Esophagus squamous epithelium (tissue), 5 donors: ENCODE results near the gene GALNT17. TPM values are rescaled to one million over a fixed set of nuclear protein-coding genes. Genes with fewer than 3 reads are reported as not detected.

ENCODE experiments used
- DNase-seq: peaks from one replicate; lab custom pipeline; 2025; lab: John Stamatoyannopoulos, UW
- H3K27ac ChIP-seq, 4 donors: fragments of 200-600 bp; sonication (generic); one replicate each; pipeline ENCODE4 v1.5.1; 2016 to 2019; ENCODE audit warnings: mild to moderate bottlenecking in 1 of 4
- H3K27me3 ChIP-seq, 4 donors: fragments of 200-600 bp; sonication (generic); 1 replicate in 3 of 4; 2 replicates in 1 of 4; pipeline versions ENCODE4 v1.5.1 to v1.6.0; 2017 to 2021; ENCODE audit warnings: antibody characterized with exemption in 1 of 4
- H3K36me3 ChIP-seq, 3 donors: fragments of 200-600 bp; sonication (generic); one replicate each; pipeline ENCODE4 v1.5.1; 2016 to 2019
- H3K4me1 ChIP-seq, 3 donors: fragments of 200-600 bp; sonication (generic); one replicate each; pipeline ENCODE4 v1.5.1; 2017 to 2019
- H3K4me3 ChIP-seq, 4 donors: fragments of 200-600 bp; sonication (generic); 1 replicate in 3 of 4; 2 replicates in 1 of 4; pipeline ENCODE4 v1.5.1; 2016 to 2019; ENCODE audit warnings: mild to moderate bottlenecking in 2 of 4, moderate library complexity in 1 of 4
- H3K9me3 ChIP-seq, 3 donors: fragments of 200-600 bp; sonication (generic); one replicate each; pipeline ENCODE4 v1.5.1; 2016 to 2019
- CTCF ChIP-seq, 6 experiments: fragments of 450-650 bp in 4 of 6; fragments of 200-600 bp in 2 of 6; sonication (generic) in 2 of 6; IDR thresholded peaks; one replicate each; pipeline ENCODE4 v1.5.1; 2016 to 2019; ENCODE audit warnings: antibody characterized with exemption in 6 of 6, mild to moderate bottlenecking in 4 of 6, moderate library complexity in 4 of 6
- POLR2A ChIP-seq, 4 donors: fragments of 450-650 bp; IDR thresholded peaks; one replicate each; pipeline ENCODE4 v1.6.1; 2017; ENCODE audit warnings: antibody characterized with exemption in 4 of 4, mild to moderate bottlenecking in 4 of 4, moderate library complexity in 3 of 4
- WGBS, 2 donors: methylation state at CpG; one replicate each; pipeline ENCODE4 v1.1.5; 2018; 5-methylcytosine and 5-hydroxymethylcytosine counted together
- intact Hi-C: fragments of 100-400 bp; cut with DNase I; formaldehyde crosslinking; loops from one replicate; pipeline ENCODE4 v1.15.0; 2022
- total RNA-seq, 4 donors: library from RNA; depleted of rRNA; stranded (reverse); fragments of >200 nt; gene quantifications; one replicate each; pipeline ENCODE4 v1.1.0, GENCODE V29; 2016
- donor health status: DM: yes; HTN: yes; CAD: no.

Gene GALNT17
- total RNA-seq, 4 donors from 2014 or later, result 1.6 to 22.1 (median 2.5) TPM

DNA sequence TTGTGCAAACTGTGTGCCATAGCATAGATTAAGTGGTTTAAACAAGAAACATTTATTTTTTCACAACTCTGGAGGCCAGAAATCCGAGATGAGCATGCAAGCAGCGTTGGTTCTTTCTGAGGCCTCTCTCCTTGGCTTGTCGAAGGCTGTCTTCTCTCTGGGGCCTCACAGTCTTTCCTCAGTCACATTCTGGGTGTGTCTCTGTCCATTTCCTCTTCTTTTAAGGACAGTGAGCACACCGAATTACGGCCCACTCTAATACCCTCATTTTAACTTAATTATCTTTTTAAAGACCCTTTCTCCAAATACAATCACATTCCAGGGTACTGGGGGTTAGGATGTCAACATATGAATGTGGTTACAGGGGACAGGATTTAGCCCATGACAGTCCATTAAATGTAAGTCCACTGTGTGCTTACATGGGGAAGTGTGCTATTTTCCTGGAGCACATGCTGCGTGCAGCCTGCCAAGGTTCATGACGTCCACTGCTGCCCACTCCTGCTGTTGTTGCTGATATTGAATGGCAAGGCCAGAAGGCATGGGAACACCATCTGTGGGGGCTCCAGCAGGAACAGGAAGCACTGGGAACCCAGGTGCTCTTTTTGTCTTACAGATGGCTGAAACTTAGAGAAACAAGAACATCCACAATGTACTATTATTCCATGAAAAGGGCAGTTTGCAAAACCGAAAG lies 365.5 kb downstream of the GALNT17 start:
- TF ChIP-seq CTCF (IDR thresholded peaks at IDR 0.05), result no peak
- no peak for TF ChIP-seq POLR2A (IDR thresholded peaks at IDR 0.05)
- peak overlapping the region in 2 of 4 donors; percentile 21 to 28 for H3K27ac ChIP-seq
- intact Hi-C loops, result no loop called here
- H3K4me1 ChIP-seq, result peaks cover 0 to 9% (median 0%) of the 10 kb centered on the region in 3 donors
- no peaks in the 10 kb centered on the region for H3K36me3 ChIP-seq
- H3K4me3 ChIP-seq, result no peak overlapping the region
- no peak for DNase-seq
- no peaks in the 10 kb centered on the region for H3K9me3 ChIP-seq
- WGBS, 2 donors, result 45 to 54% methylated on average over 8 of the region's 8 CpGs
- no peaks in the 10 kb centered on the region for H3K27me3 ChIP-seq

GRCh38 chr7:71498381-71498780 lies 366.4 kb downstream of the GALNT17 start:
- Histone ChIP-seq H3K4me1 (peaks cover 0 to 9% (median 0%) of the 10 kb centered on the region in 3 donors), H3K27ac (no peak overlapping the region), H3K27me3 (no peaks in the 10 kb centered on the region), H3K36me3 (no peaks in the 10 kb centered on the region), H3K9me3 (no peaks in the 10 kb centered on the region), H3K4me3 (no peak overlapping the region)
- TF ChIP-seq POLR2A (IDR thresholded peaks at IDR 0.05) (no peak), CTCF (IDR thresholded peaks at IDR 0.05) (no peak)
- 54 to 69% methylated on average over 3 of the region's 3 CpGs for WGBS, 2 donors
- intact Hi-C loops, result no loop called here
- DNase-seq, result no peak

DNA sequence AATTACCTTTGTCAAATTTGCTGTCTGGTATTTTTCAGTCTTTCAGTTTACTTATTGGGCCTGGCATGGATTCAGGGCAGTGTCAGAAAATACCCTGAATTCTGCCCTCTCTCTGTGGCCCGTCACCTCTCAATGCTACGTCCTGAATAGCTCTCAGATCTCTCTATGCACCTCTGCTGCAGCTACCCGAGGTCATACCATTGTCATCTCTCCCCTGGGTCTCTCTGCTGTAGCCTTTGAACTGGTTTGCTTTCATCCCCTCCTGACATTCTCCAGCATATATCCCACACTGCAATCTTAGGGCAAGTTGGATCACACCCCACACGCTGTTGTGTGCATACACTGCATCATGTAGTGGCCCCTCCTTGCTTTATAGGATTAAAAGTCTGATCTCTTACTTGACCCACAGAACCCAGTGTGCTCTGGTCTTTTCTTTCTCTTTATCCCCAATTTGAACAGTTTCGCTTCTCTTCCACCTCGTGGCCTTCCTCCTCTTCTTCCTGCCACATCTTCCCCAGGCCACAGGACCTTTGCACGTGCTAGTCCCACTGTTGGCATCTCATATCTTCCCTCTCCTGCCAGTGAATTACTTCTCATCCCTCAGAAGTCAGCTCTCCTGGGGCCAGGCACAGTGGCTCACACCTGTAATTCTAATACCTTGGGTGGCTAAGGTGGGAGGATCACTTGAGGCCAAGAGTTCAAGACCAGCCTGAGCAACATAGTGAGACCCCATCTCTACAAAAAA lies 372.9 kb downstream of the GALNT17 start:
- no peak for TF ChIP-seq POLR2A (IDR thresholded peaks at IDR 0.05)
- no peak for TF ChIP-seq CTCF (IDR thresholded peaks at IDR 0.05)
- H3K27me3 ChIP-seq, result no peaks in the 10 kb centered on the region
- H3K4me3 ChIP-seq, result no peak overlapping the region
- no peak overlapping the region for H3K27ac ChIP-seq
- H3K9me3 ChIP-seq, result no peaks in the 10 kb centered on the region
- WGBS, 2 donors, result 67 to 71% methylated on average over 7 of the region's 7 CpGs
- DNase-seq, result no peak
- intact Hi-C loops, result no loop called here
- H3K4me1 ChIP-seq, result peaks cover 0 to 10% (median 0%) of the 10 kb centered on the region in 3 donors
- H3K36me3 ChIP-seq, result no peaks in the 10 kb centered on the region

DNA sequence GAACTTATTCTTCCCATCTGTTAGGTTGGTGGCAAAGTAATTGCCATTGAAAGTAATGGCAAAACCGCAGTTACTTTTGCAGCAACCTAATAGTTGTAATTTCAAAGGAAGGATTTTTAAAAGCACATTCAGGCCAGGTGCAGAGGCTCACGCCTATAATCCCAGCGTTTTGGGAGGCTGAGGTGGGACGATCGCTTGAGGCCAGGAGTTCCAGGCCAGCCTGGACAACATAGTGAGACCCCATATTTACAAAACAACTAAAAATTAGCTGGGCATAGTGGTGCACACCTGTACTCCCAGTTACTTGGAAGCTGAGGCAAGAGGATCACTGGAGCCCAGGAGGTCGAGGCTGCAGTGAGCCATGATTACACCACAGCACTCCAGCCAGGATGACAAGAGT lies 374.9 kb downstream of the GALNT17 start:
- Histone ChIP-seq H3K27ac (no peak overlapping the region), H3K27me3 (no peaks in the 10 kb centered on the region), H3K36me3 (no peaks in the 10 kb centered on the region), H3K4me1 (peaks cover 0 to 10% (median 0%) of the 10 kb centered on the region in 3 donors), H3K4me3 (no peak overlapping the region), H3K9me3 (no peaks in the 10 kb centered on the region)
- WGBS, 2 donors, result 78 to 85% methylated on average over 3 to 6 of the region's 6 CpGs
- intact Hi-C loops, result no loop called here
- no peak for DNase-seq
- no peak for TF ChIP-seq CTCF (IDR thresholded peaks at IDR 0.05)
